Mesenchymal stem cell (in vitro differentiated cells and primary cell): ENCODE results near the gene SLC35A3. TPM values are rescaled to one million over a fixed set of nuclear protein-coding genes. Genes with fewer than 3 reads are reported as not detected.

Source experiments
- DNase-seq: peaks from one replicate; pipeline ENCODE4 v3.0.0-alpha.2; 2013
- H2AFZ ChIP-seq: one replicate; pipeline ENCODE4 v1.6.1; 2013; ENCODE audit warnings: low read depth, mild to moderate bottlenecking, control low read depth, inconsistent platforms, low read length, moderate library complexity
- H2AK5ac ChIP-seq: 2 replicates; pipeline ENCODE4 v1.6.1; 2013; ENCODE audit warnings: low read length, moderate library complexity, mild to moderate bottlenecking, inconsistent platforms; ENCODE audit not compliant: severe bottlenecking
- H2BK120ac ChIP-seq: one replicate; pipeline ENCODE4 v1.6.1; 2013; ENCODE audit warnings: low read depth, mild to moderate bottlenecking, inconsistent platforms, low read length, moderate library complexity
- H2BK12ac ChIP-seq, 2 experiments: one replicate each; pipeline ENCODE4 v1.6.1; 2013; ENCODE audit warnings: inconsistent platforms in 2 of 2, low read length in 2 of 2, mild to moderate bottlenecking in 2 of 2, moderate library complexity in 2 of 2, control low read depth in 1 of 2
- H2BK15ac ChIP-seq: one replicate; pipeline ENCODE4 v1.6.1; 2013; ENCODE audit warnings: mild to moderate bottlenecking, low read depth, inconsistent platforms; ENCODE audit not compliant: poor library complexity, severe bottlenecking
- H2BK5ac ChIP-seq: 2 replicates; pipeline ENCODE4 v1.6.1; 2013; ENCODE audit warnings: low read depth, mild to moderate bottlenecking, low read length, control low read depth, inconsistent platforms; ENCODE audit not compliant: poor library complexity, severe bottlenecking
- H3K14ac ChIP-seq, 2 experiments: one replicate each; pipeline ENCODE4 v1.6.1; 2013; ENCODE audit warnings: inconsistent platforms in 2 of 2, low read length in 2 of 2, control low read depth in 1 of 2, mild to moderate bottlenecking in 1 of 2, moderate library complexity in 1 of 2
- H3K18ac ChIP-seq, 2 experiments: one replicate each; pipeline ENCODE4 v1.6.1; 2013; ENCODE audit warnings: inconsistent platforms in 2 of 2, low read length in 2 of 2, control low read depth in 1 of 2, low read depth in 1 of 2, mild to moderate bottlenecking in 1 of 2
- H3K23ac ChIP-seq, 2 experiments: one replicate each; pipeline ENCODE4 v1.6.1; 2013; ENCODE audit warnings: inconsistent platforms in 2 of 2, low read length in 2 of 2, mild to moderate bottlenecking in 2 of 2, moderate library complexity in 2 of 2, control low read depth in 1 of 2
- H3K27ac ChIP-seq: 2 replicates; pipeline ENCODE4 v1.5.1; 2013; ENCODE audit warnings: mild to moderate bottlenecking, moderate library complexity, low read length, control low read depth, inconsistent platforms; ENCODE audit not compliant: poor library complexity, severe bottlenecking
- H3K27me3 ChIP-seq, 2 experiments: 2 replicates each; pipeline versions ENCODE4 v1.6.1 to v1.7.0; 2013; ENCODE audit warnings: low read length in 2 of 2, mild to moderate bottlenecking in 2 of 2, moderate library complexity in 2 of 2, control low read depth in 1 of 2, inconsistent platforms in 1 of 2; ENCODE audit not compliant: control insufficient read depth in 1 of 2, insufficient read depth in 1 of 2
- H3K36me3 ChIP-seq, 2 experiments: 2 replicates each; pipeline versions ENCODE4 v1.6.1 to v1.7.0; 2013; ENCODE audit warnings: low read length in 2 of 2, control low read depth in 1 of 2, inconsistent platforms in 1 of 2, low read depth in 1 of 2, mild to moderate bottlenecking in 1 of 2; ENCODE audit not compliant: insufficient read depth in 2 of 2, control insufficient read depth in 1 of 2
- H3K4ac ChIP-seq, 2 experiments: one replicate each; pipeline ENCODE4 v1.6.1; 2013; ENCODE audit warnings: inconsistent platforms in 2 of 2, low read length in 2 of 2, mild to moderate bottlenecking in 2 of 2, moderate library complexity in 2 of 2, control low read depth in 1 of 2, low read depth in 1 of 2
- H3K4me1 ChIP-seq: 2 replicates; pipeline ENCODE4 v1.6.1; 2013; ENCODE audit warnings: low read depth, low read length, control low read depth; ENCODE audit not compliant: control insufficient read depth, insufficient read depth
- H3K4me2 ChIP-seq: 2 replicates; pipeline ENCODE4 v1.6.1; 2013; ENCODE audit warnings: low read length, mild to moderate bottlenecking, inconsistent platforms; ENCODE audit not compliant: poor library complexity, severe bottlenecking
- H3K4me3 ChIP-seq, 2 experiments: 2 replicates each; pipeline versions ENCODE4 v1.5.1 to v1.7.0; 2013; ENCODE audit warnings: low read length in 2 of 2, mild to moderate bottlenecking in 2 of 2, control low read depth in 1 of 2, low read depth in 1 of 2; ENCODE audit not compliant: insufficient read depth in 1 of 2
- H3K79me1 ChIP-seq: replicated peaks from 2 replicates; pipeline ENCODE4 v1.6.1; 2013; ENCODE audit warnings: mild to moderate bottlenecking, control low read depth, low read length, inconsistent platforms; ENCODE audit not compliant: poor library complexity, severe bottlenecking
- H3K9ac ChIP-seq: 2 replicates; pipeline ENCODE4 v1.7.0; 2013; ENCODE audit warnings: mild to moderate bottlenecking, low read length, moderate library complexity
- H3K9me3 ChIP-seq: 2 replicates; pipeline ENCODE4 v1.7.0; 2013; ENCODE audit warnings: mild to moderate bottlenecking, low read length; ENCODE audit not compliant: control insufficient read depth
- H4K8ac ChIP-seq: one replicate; pipeline ENCODE4 v1.6.1; 2013; ENCODE audit warnings: inconsistent platforms, mild to moderate bottlenecking, low read length, moderate library complexity
- H4K91ac ChIP-seq: one replicate; pipeline ENCODE4 v1.6.1; 2013; ENCODE audit warnings: mild to moderate bottlenecking, low read length, inconsistent platforms
- WGBS: methylation state at CpG from one replicate; pipeline ENCODE4 v1.1.7; 2013; ENCODE audit warnings: mixed read lengths; 5-methylcytosine and 5-hydroxymethylcytosine counted together
- polyA plus RNA-seq, 2 experiments: library from polyadenylated mRNA; stranded (reverse); fragments of 200-250 nt; gene quantifications; one replicate each; pipeline ENCODE4 v1.2.3, GENCODE V29; 2013

Gene SLC35A3
- 8.9 TPM for polyA plus RNA-seq (2013, experiment 1 of 2)
- 9.4 TPM for polyA plus RNA-seq (2013, experiment 2 of 2)

- no peak within 1 kb of the TSS for H2BK5ac ChIP-seq
- H4K8ac ChIP-seq, result peak within 1 kb of the TSS; percentile 91
- H3K79me1 ChIP-seq, result peaks cover 8% of the 10 kb centered on the region
- peak within 1 kb of the TSS; percentile 97 for H2AFZ ChIP-seq
- H3K9ac ChIP-seq, result peak within 1 kb of the TSS; percentile 93
- H3K4me2 ChIP-seq, result peak within 1 kb of the TSS; percentile 85
- H4K91ac ChIP-seq, result peak within 1 kb of the TSS; percentile 65
- H2AK5ac ChIP-seq, result no peak within 1 kb of the TSS
- H3K14ac ChIP-seq, result peak within 1 kb of the TSS in 1 of 2 experiments; percentile 85
- H2BK12ac ChIP-seq, result peak within 1 kb of the TSS; percentile 37 to 41
- no peaks in the 10 kb centered on the region for H3K9me3 ChIP-seq
- peak within 1 kb of the TSS; percentile 93 to 96 for H3K18ac ChIP-seq
- peak within 1 kb of the TSS; percentile 94 to 95 for H3K4me3 ChIP-seq
- peak; percentile 82 for DNase-seq
- peak within 1 kb of the TSS in 1 of 2 experiments; percentile 89 for H3K23ac ChIP-seq
- peaks cover 8% of the 10 kb centered on the region for H3K4me1 ChIP-seq
- peak within 1 kb of the TSS; percentile 70 for H2BK15ac ChIP-seq
- H2BK120ac ChIP-seq, result peak within 1 kb of the TSS; percentile 67
- WGBS, result 4% methylated on average over 74 of the region's 74 CpGs
- no peaks in the 10 kb centered on the region for H3K27me3 ChIP-seq
- peak within 1 kb of the TSS; percentile 23 for H3K27ac ChIP-seq
- H3K4ac ChIP-seq, result peak within 1 kb of the TSS; percentile 46 to 92
- H3K36me3 ChIP-seq, result peaks cover 5 to 8% of the 10 kb centered on the region in 2 experiments
Measured at GRCh38 chr1:99969729-99970621, at the start of gene SLC35A3. TSS of gene SLC35A3 (plus strand) at chr1:99969996. CDS start at chr1:99993555, 23,559 bp downstream.

GRCh38 chr1:99934801-99935200, 35.0 kb upstream of the SLC35A3 start:
- Histone ChIP-seq H3K9me3 (no peaks in the 10 kb centered on the region), H2BK12ac (no peak overlapping the region), H2AFZ (no peak overlapping the region)

GRCh38 chr1:99935534-99935933, 34.3 kb upstream of the SLC35A3 start:
- Histone ChIP-seq H3K4ac (no peak overlapping the region), H2BK15ac (no peak overlapping the region), H3K27me3 (no peaks in the 10 kb centered on the region), H2BK12ac (no peak overlapping the region), H3K9me3 (no peaks in the 10 kb centered on the region), H3K14ac (no peak overlapping the region), H4K91ac (no peak overlapping the region), H3K9ac (no peak overlapping the region), H4K8ac (no peak overlapping the region), H3K79me1 (no peaks in the 10 kb centered on the region), H3K4me3 (no peak overlapping the region), H3K36me3 (no peaks in the 10 kb centered on the region), H2BK120ac (no peak overlapping the region), H3K23ac (no peak overlapping the region), H2BK5ac (no peak overlapping the region), H3K4me1 (no peaks in the 10 kb centered on the region), H2AK5ac (no peak overlapping the region), H3K27ac (no peak overlapping the region), H3K18ac (no peak overlapping the region), H2AFZ (no peak overlapping the region), H3K4me2 (no peak overlapping the region)
- no peak for DNase-seq
- WGBS, result no CpG with 5 or more reads among the region's 1 CpG

More at GRCh38 chr1:99934801-99935200, 35.0 kb upstream of the SLC35A3 start:
- Histone ChIP-seq H2BK120ac (no peak overlapping the region), H3K27ac (no peak overlapping the region), H2BK15ac (no peak overlapping the region), H3K27me3 (no peaks in the 10 kb centered on the region), H3K4me3 (no peak overlapping the region), H3K4me1 (no peaks in the 10 kb centered on the region), H3K14ac (no peak overlapping the region), H3K4ac (no peak overlapping the region), H3K4me2 (no peak overlapping the region), H2AK5ac (no peak overlapping the region), H2BK5ac (no peak overlapping the region), H3K36me3 (no peaks in the 10 kb centered on the region), H3K18ac (no peak overlapping the region), H4K8ac (no peak overlapping the region), H3K9ac (no peak overlapping the region), H3K23ac (no peak overlapping the region), H4K91ac (no peak overlapping the region), H3K79me1 (no peaks in the 10 kb centered on the region)
- DNase-seq, result no peak

- Histone ChIP-seq H3K4ac (no peak overlapping the region), H3K4me3 (no peak overlapping the region), H3K27me3 (no peaks in the 10 kb centered on the region), H3K14ac (no peak overlapping the region), H2BK120ac (no peak overlapping the region), H3K4me1 (no peaks in the 10 kb centered on the region), H3K9ac (no peak overlapping the region), H3K79me1 (no peaks in the 10 kb centered on the region), H3K9me3 (no peaks in the 10 kb centered on the region), H3K36me3 (no peaks in the 10 kb centered on the region), H4K91ac (no peak overlapping the region), H3K18ac (no peak overlapping the region), H2BK5ac (no peak overlapping the region), H3K23ac (no peak overlapping the region), H2BK15ac (no peak overlapping the region), H2AK5ac (no peak overlapping the region), H4K8ac (no peak overlapping the region), H2BK12ac (no peak overlapping the region), H2AFZ (no peak overlapping the region), H3K27ac (no peak overlapping the region), H3K4me2 (no peak overlapping the region)
- no peak for DNase-seq
- 86% methylated on average over 3 of the region's 3 CpGs for WGBS
Measured at GRCh38 chr1:99936071-99936470, 33.7 kb upstream of the SLC35A3 start.
